ENCODE measurements around the gene TBC1D16.

TBC1D16 gene

GRCh38 chr17:79982986-79983385, 52.7 kb downstream of the TBC1D16 start:
- DNase-seq (ENCODE audit: low read depth): no peak
- Histone ChIP-seq H3K27me3 (replicated peaks; ENCODE audit: control insufficient read depth, insufficient read depth, low read length) (no peaks in the 10 kb centered on the region), H3K9ac (ENCODE audit: low read length) (no peak overlapping the region), H3K36me3 (ENCODE audit: control insufficient read depth, insufficient read depth, low read length, severe bottlenecking) (peaks cover 19% of the 10 kb centered on the region), H3K4me1 (ENCODE audit: control insufficient read depth, insufficient read depth, low read length) (peaks cover 16% of the 10 kb centered on the region), H3K9me3 (ENCODE audit: control insufficient read depth, low read length) (no peaks in the 10 kb centered on the region), H3K4me3 (ENCODE audit: low read length) (no peak overlapping the region)

DNA sequence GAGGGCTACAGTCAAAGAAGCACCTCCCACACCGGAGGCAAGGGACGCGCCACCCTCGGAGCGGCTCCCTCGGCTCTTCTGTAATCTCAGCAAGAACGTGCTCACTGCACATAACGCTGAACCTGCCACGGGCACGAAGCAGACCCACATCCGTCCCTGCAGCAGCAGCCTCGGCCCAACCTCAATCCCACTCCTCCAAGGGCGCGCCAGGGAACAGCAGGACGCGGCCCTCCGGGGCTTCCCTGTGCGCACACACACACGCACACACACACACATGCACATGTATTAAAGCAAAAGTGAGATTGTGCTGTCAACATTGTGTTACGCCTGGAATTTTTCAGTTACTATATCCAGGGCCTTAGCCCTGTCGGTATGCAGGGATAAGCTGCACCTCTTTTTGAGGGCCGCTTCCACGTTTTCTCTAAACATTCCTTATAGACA, 54.0 kb downstream of the TBC1D16 start:
- Histone ChIP-seq H3K4me1 (ENCODE audit: control insufficient read depth, insufficient read depth, low read length) (peaks cover 3% of the 10 kb centered on the region), H3K27me3 (replicated peaks; ENCODE audit: control insufficient read depth, insufficient read depth, low read length) (no peaks in the 10 kb centered on the region), H3K9me3 (ENCODE audit: control insufficient read depth, low read length) (no peaks in the 10 kb centered on the region), H3K4me3 (ENCODE audit: low read length) (no peak overlapping the region), H3K9ac (ENCODE audit: low read length) (no peak overlapping the region), H3K36me3 (ENCODE audit: control insufficient read depth, insufficient read depth, low read length, severe bottlenecking) (peaks cover 27% of the 10 kb centered on the region)
- DNase-seq (ENCODE audit: low read depth): no peak

DNA sequence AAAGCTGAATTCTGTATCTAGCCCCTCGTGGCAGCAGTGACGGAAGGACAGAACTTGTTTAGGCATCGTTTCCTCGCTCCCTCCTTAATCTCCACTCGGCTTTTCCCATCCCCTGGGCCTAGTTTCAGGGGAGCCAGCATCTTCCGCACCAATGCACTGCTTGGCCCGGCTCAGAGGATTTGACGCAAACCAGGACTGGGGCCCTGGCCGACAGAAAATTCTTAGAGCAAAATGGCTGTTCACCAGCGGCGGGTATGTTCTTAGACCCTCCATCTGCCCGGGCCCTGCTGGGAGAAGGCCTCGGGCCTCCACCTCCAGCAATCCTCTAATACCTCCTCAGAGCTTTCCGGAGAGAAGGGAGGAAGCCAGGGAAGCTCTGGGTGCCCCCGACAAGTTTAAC, 54.6 kb downstream of the TBC1D16 start:
- H3K9me3 ChIP-seq (ENCODE audit: control insufficient read depth, low read length): no peaks in the 10 kb centered on the region
- no peaks in the 10 kb centered on the region for H3K27me3 ChIP-seq (replicated peaks; ENCODE audit: control insufficient read depth, insufficient read depth, low read length)
- no peak overlapping the region for H3K4me3 ChIP-seq (ENCODE audit: low read length)
- peaks cover 33% of the 10 kb centered on the region for H3K36me3 ChIP-seq (ENCODE audit: control insufficient read depth, insufficient read depth, low read length, severe bottlenecking)
- no peaks in the 10 kb centered on the region for H3K4me1 ChIP-seq (ENCODE audit: control insufficient read depth, insufficient read depth, low read length)
- no peak for DNase-seq (ENCODE audit: low read depth)
- no peak overlapping the region for H3K9ac ChIP-seq (ENCODE audit: low read length)

DNA sequence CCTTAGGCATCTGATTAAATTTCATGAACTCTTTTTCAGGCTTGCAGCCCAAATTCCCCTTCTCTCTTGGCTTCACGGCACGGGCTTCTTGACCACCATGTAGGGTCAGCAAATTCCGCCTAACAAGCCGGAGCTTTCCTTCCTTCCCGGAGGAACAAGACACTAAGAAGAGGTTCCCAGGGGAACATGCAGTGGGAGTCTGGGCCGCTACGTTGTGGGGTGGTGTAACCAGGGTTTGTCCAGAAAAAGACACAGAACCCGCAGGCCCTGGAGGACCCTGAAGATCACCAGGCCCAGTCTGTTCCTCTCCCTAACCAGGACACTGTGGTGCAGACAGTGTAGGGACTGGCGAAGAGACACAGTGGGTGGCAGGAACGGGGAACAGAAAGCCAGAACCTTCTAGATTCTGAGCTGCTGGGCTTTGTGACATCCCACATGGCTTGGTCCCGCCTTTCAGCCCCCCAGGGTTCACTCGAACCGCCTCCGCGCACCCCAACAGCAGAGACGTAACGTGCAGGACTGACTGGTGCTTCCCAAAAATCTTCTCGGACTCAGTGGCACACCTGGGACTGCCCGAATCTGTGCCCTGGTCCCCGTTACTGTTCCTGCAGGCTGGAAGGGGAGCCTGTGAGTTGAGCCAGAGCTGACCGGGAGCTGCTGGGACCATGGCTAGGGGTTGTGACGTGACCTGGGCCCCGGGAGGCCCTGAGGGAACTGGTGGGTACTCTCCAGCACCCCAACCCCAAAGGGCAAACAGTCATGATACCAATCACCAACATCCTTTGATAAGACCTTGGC, 55.2 kb downstream of the TBC1D16 start:
- Histone ChIP-seq H3K27me3 (replicated peaks; ENCODE audit: control insufficient read depth, insufficient read depth, low read length) (no peaks in the 10 kb centered on the region), H3K4me3 (ENCODE audit: low read length) (no peak overlapping the region), H3K36me3 (ENCODE audit: control insufficient read depth, insufficient read depth, low read length, severe bottlenecking) (peaks cover 40% of the 10 kb centered on the region), H3K4me1 (ENCODE audit: control insufficient read depth, insufficient read depth, low read length) (no peaks in the 10 kb centered on the region), H3K9ac (ENCODE audit: low read length) (no peak overlapping the region), H3K9me3 (ENCODE audit: control insufficient read depth, low read length) (no peaks in the 10 kb centered on the region)
- DNase-seq (ENCODE audit: low read depth): no peak

DNA sequence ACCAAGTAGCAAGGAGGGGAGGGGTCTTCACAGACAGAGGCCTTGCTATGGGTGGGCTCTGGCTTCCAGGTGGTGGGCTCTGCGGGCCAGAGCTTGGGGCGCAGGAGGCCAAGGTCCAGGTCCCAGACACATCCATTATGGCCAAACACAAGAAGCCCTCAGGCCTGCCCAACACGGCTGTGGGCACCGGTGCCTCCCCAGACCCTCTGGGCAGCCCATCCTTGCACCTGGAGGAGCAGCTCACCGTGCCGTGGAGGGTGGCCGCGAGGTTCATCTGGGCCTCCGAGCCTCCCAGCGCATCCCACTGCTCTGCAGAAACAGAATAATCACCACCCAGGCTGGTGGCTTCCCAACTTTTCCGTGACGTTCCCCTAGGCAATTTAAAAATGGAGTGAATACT, 55.9 kb downstream of the TBC1D16 start:
- Histone ChIP-seq H3K36me3 (ENCODE audit: control insufficient read depth, insufficient read depth, low read length, severe bottlenecking) (peaks cover 46% of the 10 kb centered on the region), H3K9ac (ENCODE audit: low read length) (no peak overlapping the region), H3K9me3 (ENCODE audit: control insufficient read depth, low read length) (no peaks in the 10 kb centered on the region), H3K27me3 (replicated peaks; ENCODE audit: control insufficient read depth, insufficient read depth, low read length) (no peaks in the 10 kb centered on the region), H3K4me1 (ENCODE audit: control insufficient read depth, insufficient read depth, low read length) (no peaks in the 10 kb centered on the region), H3K4me3 (ENCODE audit: low read length) (no peak overlapping the region)
- no peak for DNase-seq (ENCODE audit: low read depth)

GRCh38 chr17:79979221-79979741, 56.4 kb downstream of the TBC1D16 start:
- DNase-seq (ENCODE audit: low read depth): no peak

GRCh38 chr17:79978548-79978855, 57.2 kb downstream of the TBC1D16 start:
- no peak overlapping the region for H3K9ac ChIP-seq (ENCODE audit: low read length)
- H3K4me1 ChIP-seq (ENCODE audit: control insufficient read depth, insufficient read depth, low read length): no peaks in the 10 kb centered on the region
- H3K4me3 ChIP-seq (ENCODE audit: low read length): no peak overlapping the region
- peaks cover 46% of the 10 kb centered on the region for H3K36me3 ChIP-seq (ENCODE audit: control insufficient read depth, insufficient read depth, low read length, severe bottlenecking)
- no peak for DNase-seq (ENCODE audit: low read depth)
- H3K9me3 ChIP-seq (ENCODE audit: control insufficient read depth, low read length): no peaks in the 10 kb centered on the region
- no peaks in the 10 kb centered on the region for H3K27me3 ChIP-seq (replicated peaks; ENCODE audit: control insufficient read depth, insufficient read depth, low read length)

More at GRCh38 chr17:79979221-79979741, 56.4 kb downstream of the TBC1D16 start:
- H3K36me3 ChIP-seq (ENCODE audit: control insufficient read depth, insufficient read depth, low read length, severe bottlenecking): peaks cover 46% of the 10 kb centered on the region
- H3K9me3 ChIP-seq (ENCODE audit: control insufficient read depth, low read length): no peaks in the 10 kb centered on the region
- H3K4me3 ChIP-seq (ENCODE audit: low read length): no peak overlapping the region
- no peaks in the 10 kb centered on the region for H3K27me3 ChIP-seq (replicated peaks; ENCODE audit: control insufficient read depth, insufficient read depth, low read length)
- H3K9ac ChIP-seq (ENCODE audit: low read length): no peak overlapping the region
- no peaks in the 10 kb centered on the region for H3K4me1 ChIP-seq (ENCODE audit: control insufficient read depth, insufficient read depth, low read length)

GRCh38 chr17:79977708-79978547, 57.7 kb downstream of the TBC1D16 start:
- Histone ChIP-seq H3K27me3 (replicated peaks; ENCODE audit: control insufficient read depth, insufficient read depth, low read length) (no peaks in the 10 kb centered on the region), H3K9me3 (ENCODE audit: control insufficient read depth, low read length) (no peaks in the 10 kb centered on the region), H3K4me1 (ENCODE audit: control insufficient read depth, insufficient read depth, low read length) (no peaks in the 10 kb centered on the region), H3K4me3 (ENCODE audit: low read length) (no peak overlapping the region), H3K36me3 (ENCODE audit: control insufficient read depth, insufficient read depth, low read length, severe bottlenecking) (peaks cover 46% of the 10 kb centered on the region), H3K9ac (ENCODE audit: low read length) (no peak overlapping the region)
- DNase-seq (ENCODE audit: low read depth): no peak

DNA sequence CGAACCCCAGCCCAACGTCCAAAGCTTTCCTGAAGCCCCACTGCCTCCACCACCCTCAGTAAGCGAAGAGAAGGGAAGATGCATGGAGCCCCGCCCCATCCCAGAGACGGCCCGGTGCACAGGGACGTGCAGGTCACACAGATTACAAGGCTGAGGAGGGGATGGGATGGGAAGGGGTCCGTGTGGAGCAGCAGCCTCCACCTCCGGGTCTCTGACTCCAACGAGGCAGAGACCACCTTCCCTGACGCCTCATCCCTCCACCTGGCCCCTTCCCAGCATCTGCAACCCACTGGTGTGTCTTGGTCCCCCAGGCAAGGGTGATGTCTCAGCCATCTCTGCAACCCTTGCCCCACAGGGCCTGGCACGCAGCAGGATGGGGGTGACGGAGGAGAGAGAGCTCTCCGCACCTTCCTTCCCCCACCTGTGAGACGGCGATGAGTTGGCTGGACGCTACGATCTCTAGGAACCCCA, 58.5 kb downstream of the TBC1D16 start:
- no peaks in the 10 kb centered on the region for H3K9me3 ChIP-seq (ENCODE audit: control insufficient read depth, low read length)
- DNase-seq (ENCODE audit: low read depth): no peak
- H3K9ac ChIP-seq (ENCODE audit: low read length): no peak overlapping the region
- no peak overlapping the region for H3K4me3 ChIP-seq (ENCODE audit: low read length)
- H3K4me1 ChIP-seq (ENCODE audit: control insufficient read depth, insufficient read depth, low read length): no peaks in the 10 kb centered on the region
- no peaks in the 10 kb centered on the region for H3K27me3 ChIP-seq (replicated peaks; ENCODE audit: control insufficient read depth, insufficient read depth, low read length)
- peaks cover 49% of the 10 kb centered on the region for H3K36me3 ChIP-seq (ENCODE audit: control insufficient read depth, insufficient read depth, low read length, severe bottlenecking)

DNA sequence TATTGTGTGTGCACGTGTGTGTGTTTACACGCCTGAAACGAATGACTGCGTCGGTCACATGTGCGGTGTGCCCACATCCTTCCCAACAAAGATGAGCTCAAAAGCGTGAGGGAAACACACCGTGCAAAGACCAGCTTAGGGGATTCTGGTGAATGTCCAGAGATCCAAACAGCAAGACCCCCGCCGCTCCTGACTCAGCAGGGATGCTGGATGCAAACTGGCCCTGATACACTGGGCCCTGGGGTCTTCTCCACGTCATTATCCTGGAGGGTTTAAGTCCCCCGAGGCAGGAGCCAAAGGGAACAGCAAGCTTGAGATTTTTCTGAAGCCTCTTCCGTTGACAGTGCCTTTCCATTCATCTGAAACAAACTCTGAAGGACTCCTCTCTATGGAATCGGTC, 59.2 kb downstream of the TBC1D16 start:
- Histone ChIP-seq H3K27me3 (replicated peaks; ENCODE audit: control insufficient read depth, insufficient read depth, low read length) (no peaks in the 10 kb centered on the region), H3K9ac (ENCODE audit: low read length) (no peak overlapping the region), H3K4me3 (ENCODE audit: low read length) (no peak overlapping the region), H3K4me1 (ENCODE audit: control insufficient read depth, insufficient read depth, low read length) (no peaks in the 10 kb centered on the region), H3K9me3 (ENCODE audit: control insufficient read depth, low read length) (no peaks in the 10 kb centered on the region), H3K36me3 (ENCODE audit: control insufficient read depth, insufficient read depth, low read length, severe bottlenecking) (peaks cover 56% of the 10 kb centered on the region)
- DNase-seq (ENCODE audit: low read depth): no peak

DNA sequence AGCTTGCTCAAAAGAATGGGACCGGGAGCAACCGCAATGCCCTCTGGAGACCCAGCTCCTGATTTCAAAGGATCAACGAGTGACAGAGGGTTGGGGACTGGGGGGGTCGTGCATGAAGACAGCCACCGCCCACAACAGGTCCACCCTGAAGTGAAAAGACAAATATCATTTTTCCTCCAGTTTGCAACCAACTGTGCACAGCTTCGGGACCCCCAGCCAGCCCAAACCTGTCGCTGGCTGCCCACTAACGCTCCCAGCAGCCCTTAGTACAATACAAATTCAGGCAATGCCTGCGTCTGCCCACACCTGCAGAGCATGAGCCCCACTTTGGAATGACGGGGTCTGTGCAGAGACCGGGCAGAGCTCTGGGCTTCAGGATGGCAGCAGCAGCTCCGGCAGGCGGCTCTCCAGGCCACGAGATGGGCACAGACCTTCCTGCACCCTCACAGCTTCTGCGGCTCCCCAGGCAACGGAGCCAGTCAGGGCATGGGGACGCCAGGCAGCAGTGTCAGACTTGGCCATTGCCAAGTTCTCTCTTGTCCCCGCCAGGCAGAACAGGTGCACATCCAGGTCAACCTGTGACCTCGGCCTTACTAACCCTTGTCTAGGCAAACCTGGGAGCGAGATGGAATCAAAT, 60.1 kb downstream of the TBC1D16 start:
- Histone ChIP-seq H3K36me3 (ENCODE audit: control insufficient read depth, insufficient read depth, low read length, severe bottlenecking) (peaks cover 65% of the 10 kb centered on the region), H3K4me3 (ENCODE audit: low read length) (no peak overlapping the region), H3K4me1 (ENCODE audit: control insufficient read depth, insufficient read depth, low read length) (no peaks in the 10 kb centered on the region), H3K9me3 (ENCODE audit: control insufficient read depth, low read length) (no peaks in the 10 kb centered on the region), H3K9ac (ENCODE audit: low read length) (no peak overlapping the region), H3K27me3 (replicated peaks; ENCODE audit: control insufficient read depth, insufficient read depth, low read length) (no peaks in the 10 kb centered on the region)
- DNase-seq (ENCODE audit: low read depth): no peak
